Upper lobe of left lung (tissue), 6 donors: ENCODE measurements around the gene SETBP1. TPM values are rescaled to one million over a fixed set of nuclear protein-coding genes. Genes with fewer than 3 reads are reported as not detected.

Experiments
- ATAC-seq, 2 donors: fragments of 200-7000 bp; cut with Tn5 transposase; one replicate each; pipeline ENCODE4 v1.9.1; 2022; ENCODE audit warnings: mild to moderate bottlenecking in 2 of 2, moderate library complexity in 2 of 2; ENCODE audit not compliant: low FRiP score in 2 of 2
- DNase-seq, 2 donors: peaks; one replicate each; pipeline ENCODE4 v3.0.0-alpha.2; 2019 to 2020
- H3K27ac ChIP-seq, 4 donors: fragments of 200-600 bp; sonication (generic); one replicate each; pipeline ENCODE4 v1.5.1; 2016 to 2019
- H3K27me3 ChIP-seq, 4 donors: fragments of 200-600 bp; sonication (generic); one replicate each; pipeline ENCODE4 v1.5.1; 2017 to 2019
- H3K36me3 ChIP-seq, 4 donors: fragments of 200-600 bp; sonication (generic); one replicate each; pipeline ENCODE4 v1.5.1; 2016 to 2019
- H3K4me1 ChIP-seq, 4 donors: fragments of 200-600 bp; sonication (generic); one replicate each; pipeline ENCODE4 v1.5.1; 2018 to 2019
- H3K4me3 ChIP-seq, 4 donors: fragments of 200-600 bp; sonication (generic); one replicate each; pipeline ENCODE4 v1.5.1; 2017 to 2019; ENCODE audit warnings: mild to moderate bottlenecking in 2 of 4, moderate library complexity in 1 of 4
- H3K9me3 ChIP-seq, 4 donors: fragments of 200-600 bp; sonication (generic); one replicate each; pipeline ENCODE4 v1.5.1; 2018 to 2019
- CTCF ChIP-seq, 6 experiments: fragments of 450-650 bp in 4 of 6; fragments of 200-600 bp in 2 of 6; sonication (generic) in 2 of 6; IDR thresholded peaks; one replicate each; pipeline ENCODE4 v1.5.1; 2016 to 2019; ENCODE audit warnings: antibody characterized with exemption in 6 of 6
- EP300 ChIP-seq, 4 donors: sonication (generic); formaldehyde crosslinking; IDR thresholded peaks; one replicate each; pipeline ENCODE4 v1.5.1; 2017; ENCODE audit warnings: antibody characterized with exemption in 4 of 4, control low read depth in 2 of 4
- POLR2A ChIP-seq, 4 donors: fragments of 450-650 bp; IDR thresholded peaks; one replicate each; pipeline ENCODE4 v1.5.1; 2016 to 2017; ENCODE audit warnings: antibody characterized with exemption in 4 of 4, mild to moderate bottlenecking in 2 of 4
- POLR2AphosphoS5 ChIP-seq, 2 donors: sonication (generic); formaldehyde crosslinking; IDR thresholded peaks; one replicate each; pipeline ENCODE4 v1.5.1; 2017; ENCODE audit warnings: antibody characterized with exemption in 2 of 2
- WGBS, 2 donors: methylation state at CpG; one replicate each; pipeline ENCODE4 v1.1.5; 2017 to 2018; 5-methylcytosine and 5-hydroxymethylcytosine counted together
- total RNA-seq, 6 donors: library from RNA; depleted of rRNA in 4 of 6; stranded (reverse); fragments of >200 nt in 4 of 6; gene quantifications; one replicate each; pipeline versions ENCODE4 v1.1.0 to v1.2.1, GENCODE V29; 2016 to 2021
- donor health status: DM: no; HTN: no; CAD: no; lungs with moderate emphysema.
- donor health status: DM: no; HTN: yes; CAD: no; lungs with severe emphysema.

Gene SETBP1
- total RNA-seq, 6 donors from 2014 or later: 11.7 to 38.8 (median 16.6) TPM

DNA sequence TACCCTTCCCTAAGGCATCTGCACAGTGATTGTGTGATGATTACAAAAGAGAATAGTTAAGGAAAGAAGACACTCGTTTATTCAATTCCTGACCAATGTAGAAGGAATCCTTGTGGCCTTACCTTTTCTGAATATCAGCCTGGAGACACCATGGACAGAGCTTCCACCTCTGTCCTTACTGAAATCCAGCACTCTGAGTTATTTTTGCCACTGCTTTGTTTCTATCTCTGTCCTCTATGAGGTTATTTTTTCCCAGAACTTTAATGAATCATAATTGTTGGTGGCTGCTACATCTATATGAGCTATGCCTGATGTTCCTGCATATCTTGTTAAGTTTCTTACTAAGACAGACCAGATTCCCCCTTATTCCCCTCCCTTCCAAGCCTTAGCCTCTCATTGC lies 275.1 kb downstream of the SETBP1 start:
- H3K36me3 ChIP-seq: peaks cover 0 to 16% (median 0%) of the 10 kb centered on the region in 4 donors
- ATAC-seq (no peak), DNase-seq (no peak)
- H3K4me3 ChIP-seq: no peak overlapping the region
- no peaks in the 10 kb centered on the region for H3K4me1 ChIP-seq
- H3K27ac ChIP-seq: no peak overlapping the region
- no peaks in the 10 kb centered on the region for H3K27me3 ChIP-seq
- H3K9me3 ChIP-seq: no peaks in the 10 kb centered on the region
- WGBS, 2 donors: 71 to 93% methylated on average over 1 of the region's 1 CpG
- no peak for TF ChIP-seq POLR2A (IDR thresholded peaks at IDR 0.05)
- TF ChIP-seq POLR2AphosphoS5 (IDR thresholded peaks at IDR 0.05): no peak
- TF ChIP-seq EP300 (IDR thresholded peaks at IDR 0.05): no peak
- TF ChIP-seq CTCF (IDR thresholded peaks at IDR 0.05): no peak

DNA sequence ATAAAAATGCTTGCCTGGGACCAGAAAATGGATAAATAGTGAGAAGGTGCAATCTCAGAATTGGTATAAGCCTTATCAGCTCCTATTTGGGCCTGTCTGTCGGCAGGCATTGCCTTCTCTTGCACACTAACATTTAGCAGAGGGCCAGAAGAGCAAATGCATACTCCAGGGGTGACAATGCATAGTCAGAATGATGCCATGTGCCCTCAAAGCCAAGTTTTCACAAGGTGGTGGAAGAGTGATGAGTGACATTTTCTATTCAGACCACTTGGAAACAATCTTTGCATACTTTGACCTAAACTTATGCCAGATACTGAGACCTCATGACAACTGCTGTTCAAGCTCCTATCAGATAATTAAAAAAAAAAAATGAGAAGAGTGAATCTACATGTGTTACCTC lies 276.3 kb downstream of the SETBP1 start:
- no peaks in the 10 kb centered on the region for H3K27me3 ChIP-seq
- H3K27ac ChIP-seq: no peak overlapping the region
- WGBS, 2 donors: 83 to 92% methylated on average over 1 of the region's 1 CpG
- H3K4me3 ChIP-seq: no peak overlapping the region
- no peaks in the 10 kb centered on the region for H3K4me1 ChIP-seq
- no peak for ATAC-seq
- no peak for DNase-seq
- no peak for TF ChIP-seq CTCF (IDR thresholded peaks at IDR 0.05)
- TF ChIP-seq POLR2A (IDR thresholded peaks at IDR 0.05): no peak
- no peak for TF ChIP-seq POLR2AphosphoS5 (IDR thresholded peaks at IDR 0.05)
- TF ChIP-seq EP300 (IDR thresholded peaks at IDR 0.05): no peak
- no peaks in the 10 kb centered on the region for H3K9me3 ChIP-seq
- H3K36me3 ChIP-seq: peaks cover 0 to 8% (median 0%) of the 10 kb centered on the region in 4 donors

- no peaks in the 10 kb centered on the region for H3K4me1 ChIP-seq
- no peak overlapping the region for H3K4me3 ChIP-seq
- no peaks in the 10 kb centered on the region for H3K9me3 ChIP-seq
- H3K27me3 ChIP-seq: no peaks in the 10 kb centered on the region
- ATAC-seq (no peak), DNase-seq (no peak)
- H3K27ac ChIP-seq: no peak overlapping the region
- WGBS, 2 donors: 63 to 76% methylated on average over 2 of the region's 2 CpGs
- H3K36me3 ChIP-seq: peaks cover 0 to 5% (median 0%) of the 10 kb centered on the region in 4 donors
- TF ChIP-seq POLR2AphosphoS5 (IDR thresholded peaks at IDR 0.05): no peak
- TF ChIP-seq CTCF (IDR thresholded peaks at IDR 0.05): no peak
- no peak for TF ChIP-seq POLR2A (IDR thresholded peaks at IDR 0.05)
- no peak for TF ChIP-seq EP300 (IDR thresholded peaks at IDR 0.05)
These were observed 276.8 kb downstream of the SETBP1 start for GRCh38 chr18:44957461-44957860.

DNA sequence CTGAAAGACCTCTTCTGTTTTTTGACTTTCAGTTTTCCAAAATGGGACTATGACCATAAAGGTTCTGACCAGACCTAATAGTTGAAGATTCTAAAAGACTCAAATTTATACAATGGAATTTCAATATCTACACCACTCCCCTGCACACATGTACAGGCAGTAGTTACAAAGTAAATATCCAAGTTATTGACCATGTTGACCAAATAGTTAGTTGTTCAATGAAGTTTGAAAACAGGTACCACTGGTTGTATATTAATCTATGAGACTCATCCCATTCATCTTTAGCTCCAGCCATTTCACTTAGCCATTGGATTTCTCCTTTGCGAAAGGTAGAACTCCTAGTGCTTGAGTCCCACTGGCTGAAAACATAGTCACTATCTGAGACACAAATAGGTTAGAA lies 277.4 kb downstream of the SETBP1 start:
- H3K4me3 ChIP-seq: no peak overlapping the region
- no peaks in the 10 kb centered on the region for H3K27me3 ChIP-seq
- WGBS, 2 donors: 100% methylated on average over 1 of the region's 1 CpG

More for the DNA sequence above, 277.4 kb downstream of the SETBP1 start:
- Histone ChIP-seq H3K9me3 (no peaks in the 10 kb centered on the region), H3K36me3 (no peaks in the 10 kb centered on the region), H3K4me1 (no peaks in the 10 kb centered on the region), H3K27ac (no peak overlapping the region)
- no peak for ATAC-seq
- no peak for DNase-seq
- no peak for TF ChIP-seq POLR2AphosphoS5 (IDR thresholded peaks at IDR 0.05)
- no peak for TF ChIP-seq CTCF (IDR thresholded peaks at IDR 0.05)
- TF ChIP-seq POLR2A (IDR thresholded peaks at IDR 0.05): no peak
- TF ChIP-seq EP300 (IDR thresholded peaks at IDR 0.05): no peak
